Endothelial cell of umbilical vein (primary cell): ENCODE data around the gene ASB10. TPM values are rescaled to one million over a fixed set of nuclear protein-coding genes. Genes with fewer than 3 reads are reported as not detected.

ENCODE experiments used
- BruUV-seq: library from RNA; stranded (reverse); fragments of 400-500 nt; replicated peaks from 2 replicates; lab custom pipeline; 2021; lab: Mats Ljungman, UMichigan
- CTCF ChIA-PET: fragments of 300-600, 350-600 bp; sonication (Branson Sonifier 250); formaldehyde crosslinking; loops from one replicate; lab custom pipeline; 2021; ENCODE audit warnings: antibody characterized with exemption, inconsistent platforms; lab: Charles Lee
- POLR2A ChIA-PET: fragments of 300-600, 350-600 bp; sonication (Branson Sonifier 250); formaldehyde crosslinking; loops from one replicate; lab custom pipeline; 2021; ENCODE audit warnings: antibody characterized with exemption, inconsistent platforms; lab: Charles Lee
- DNase-seq: peaks from one replicate; pipeline ENCODE4 v3.0.0-alpha.2; 2011; ENCODE audit warnings: low read depth, low spot score
- FAIRE-seq: peaks from 2 replicates; lab custom pipeline; 2011; peaks lifted over from hg19 to GRCh38; lab: Jason Lieb, UNC
- H2AFZ ChIP-seq: 2 replicates; pipeline ENCODE4 v1.6.0; 2012; ENCODE audit warnings: low read depth, low read length, control low read depth, inconsistent platforms
- H3K27ac ChIP-seq: 2 replicates; pipeline ENCODE4 v1.5.1; 2011; ENCODE audit warnings: low read depth, mild to moderate bottlenecking, control low read depth, low read length, moderate library complexity; ENCODE audit not compliant: insufficient read depth
- H3K27me3 ChIP-seq, 2 experiments: 2 replicates each; pipeline versions ENCODE4 v1.6.0 to v1.6.1; 2011; ENCODE audit warnings: low read length in 2 of 2, mixed read lengths in 1 of 2; ENCODE audit not compliant: control insufficient read depth in 2 of 2, insufficient read depth in 2 of 2
- H3K36me3 ChIP-seq, 2 experiments: 2 replicates in 1 of 2; 3 replicates in 1 of 2; pipeline ENCODE4 v1.5.1; 2011; ENCODE audit warnings: low read length in 2 of 2, mild to moderate bottlenecking in 1 of 2, moderate library complexity in 1 of 2; ENCODE audit not compliant: control insufficient read depth in 2 of 2, insufficient read depth in 2 of 2; ENCODE audit errors: extremely low read depth in 1 of 2
- H3K4me1 ChIP-seq: 3 replicates; pipeline ENCODE4 v1.5.1; 2011; ENCODE audit warnings: mild to moderate bottlenecking, low read length; ENCODE audit not compliant: control insufficient read depth, insufficient read depth; ENCODE audit errors: extremely low read depth
- H3K4me2 ChIP-seq: 2 replicates; pipeline ENCODE4 v1.6.1; 2011; ENCODE audit warnings: low read length, control low read depth, mixed read lengths; ENCODE audit not compliant: insufficient read depth
- H3K4me3 ChIP-seq, 3 experiments: fragments of 200-600 bp in 1 of 3; sonication (generic), shearing (Covaris generic) in 1 of 3; replicated peaks in 1 of 3; 2 replicates each; pipeline ENCODE4 v1.5.1; 2011 to 2016; ENCODE audit warnings: control low read depth in 3 of 3, low read length in 3 of 3, mild to moderate bottlenecking in 2 of 3, inconsistent platforms in 1 of 3, low read depth in 1 of 3, moderate library complexity in 1 of 3; ENCODE audit not compliant: insufficient read depth in 1 of 3
- H3K79me2 ChIP-seq: 2 replicates; pipeline ENCODE4 v1.6.0; 2012; ENCODE audit warnings: low read length, inconsistent platforms; ENCODE audit not compliant: control insufficient read depth, insufficient read depth
- H3K9ac ChIP-seq: replicated peaks from 2 replicates; pipeline ENCODE3; 2011; ENCODE audit warnings: low read length, control low read depth; ENCODE audit not compliant: insufficient read depth; ENCODE audit errors: extremely low read depth
- H3K9me1 ChIP-seq: replicated peaks from 3 replicates; pipeline ENCODE4 v1.6.0; 2011; ENCODE audit warnings: mild to moderate bottlenecking, low read length; ENCODE audit not compliant: control insufficient read depth, insufficient read depth; ENCODE audit errors: extremely low read depth
- H3K9me3 ChIP-seq: replicated peaks from 2 replicates; pipeline ENCODE4 v1.5.1; 2012; ENCODE audit warnings: low read length, inconsistent platforms; ENCODE audit not compliant: control insufficient read depth, insufficient read depth
- H4K20me1 ChIP-seq: replicated peaks from 2 replicates; pipeline ENCODE3; 2011; ENCODE audit warnings: mild to moderate bottlenecking, low read length; ENCODE audit not compliant: control insufficient read depth, insufficient read depth; ENCODE audit errors: extremely low read depth
- CTCF ChIP-seq, 2 donors: IDR thresholded peaks; 1 replicate in 1 of 2; 2 replicates in 1 of 2; pipeline ENCODE4 v1.5.1; 2011; ENCODE audit warnings: low read length in 2 of 2, mild to moderate bottlenecking in 2 of 2, moderate library complexity in 2 of 2, control low read depth in 1 of 2, inconsistent platforms in 1 of 2, low read depth in 1 of 2; ENCODE audit not compliant: insufficient read depth in 1 of 2; ENCODE audit errors: extremely low read depth in 1 of 2
- EZH2 ChIP-seq: IDR thresholded peaks from 2 replicates; pipeline ENCODE4 v1.6.1; 2012; ENCODE audit warnings: borderline replicate concordance, low read depth, mild to moderate bottlenecking, moderate library complexity, low read length, inconsistent platforms; ENCODE audit not compliant: severe bottlenecking
- GATA2 ChIP-seq: IDR thresholded peaks from 2 replicates; pipeline ENCODE4 v1.7.0; 2011; ENCODE audit warnings: low read depth, mild to moderate bottlenecking, moderate library complexity, mixed read lengths, low read length; ENCODE audit not compliant: insufficient read length, insufficient read depth
- JUN ChIP-seq: IDR thresholded peaks from 2 replicates; pipeline ENCODE4 v1.6.1; 2011; ENCODE audit warnings: borderline replicate concordance, low read depth; ENCODE audit not compliant: insufficient read length, insufficient read depth
- MYC ChIP-seq: IDR thresholded peaks from one replicate; pipeline ENCODE4 v1.6.1; 2011; ENCODE audit warnings: mild to moderate bottlenecking, low read depth, low read length
- POLR2A ChIP-seq: IDR thresholded peaks from 2 replicates; pipeline ENCODE4 v1.6.1; 2012; ENCODE audit warnings: low read depth, mild to moderate bottlenecking, control low read depth, low read length
- dilution Hi-C: fragments of 300-500 bp; cut with MboI; formaldehyde crosslinking; loops from one replicate; pipeline ENCODE4 v1.15.0; 2019; ENCODE audit warnings: low sequenced_read_pairs; ENCODE audit not compliant: extremely low pct_ligation_motif_present
- intact Hi-C: fragments of 100-400 bp; cut with micrococcal nuclease; formaldehyde crosslinking; loops from one replicate; pipeline ENCODE4 v1.10.0; 2022
- polyA plus RNA-seq, 4 experiments: library from polyadenylated mRNA; depleted of rRNA in 3 of 4; stranded (reverse) in 3 of 4; unstranded in 1 of 4; fragments of >200 nt; gene quantifications; 2 replicates each; pipeline versions ENCODE4 v1.2.1 to v1.2.3, GENCODE V29; 2011 to 2012; ENCODE audit warnings: missing spikeins in 1 of 4
- total RNA-seq: library from RNA; stranded (reverse); gene quantifications from 2 replicates; pipeline ENCODE4 v1.2.3, GENCODE V29; 2021
- TF ChIP-seq, protein P1 (sequence below): IDR thresholded peaks from 2 replicates; pipeline ENCODE4 v1.6.1; 2011; ENCODE audit not compliant: insufficient read depth, insufficient read length

The ASB10 gene
- total and polyA plus RNA-seq, 2 donors (not counting 3 experiments of a cell fraction or from before 2014, with no cell fraction given), result not detected

DNA sequence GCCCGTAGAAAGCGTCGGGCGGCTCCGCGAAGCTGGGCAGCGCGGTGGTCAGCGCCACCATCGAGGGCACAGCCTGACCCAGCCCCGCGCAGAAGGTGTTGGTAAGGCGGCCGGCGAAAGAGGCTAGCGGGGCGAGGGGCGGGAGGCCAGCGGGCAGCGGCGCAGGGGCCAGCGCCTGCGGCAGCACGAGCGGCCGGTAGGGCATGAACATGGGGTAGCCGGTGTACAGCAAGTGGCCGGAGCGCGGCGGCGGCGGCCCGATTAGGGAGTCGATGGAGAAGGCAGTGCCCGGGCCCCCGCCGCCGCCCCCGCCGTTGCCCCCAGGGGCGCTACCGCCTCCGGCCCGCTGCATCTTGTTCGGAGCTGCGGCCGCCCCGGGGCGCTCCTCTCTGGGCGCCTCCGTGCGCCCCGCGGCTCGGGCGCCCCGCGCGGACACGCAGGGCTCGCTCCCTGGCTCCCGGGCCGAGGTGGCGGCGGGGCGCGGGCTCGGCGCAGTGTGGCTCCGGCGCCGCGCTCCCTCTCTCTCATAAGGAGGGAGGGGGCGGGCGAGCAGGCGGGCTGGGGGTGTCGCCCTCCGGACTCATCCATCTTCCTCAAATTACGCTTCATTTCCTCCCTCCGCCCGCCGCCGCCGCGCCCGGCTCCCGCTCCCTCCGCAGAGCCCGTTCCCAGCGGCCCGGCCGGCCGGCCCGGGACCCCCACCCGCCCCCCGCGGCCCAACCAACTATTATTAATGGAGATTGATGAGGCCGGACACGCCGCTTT is 19.7 kb downstream of the ASB10 start, which contains the start of gene GBX1:
Gene GBX1, minus strand, starts transcription at position 498 of the 765 bp plus-strand sequence. Its CDS starts 146 bp downstream, at position 352.
- dilution Hi-C loops, result no loop called here
- Histone ChIP-seq H3K36me3 (no peaks in the 10 kb centered on the region), H3K4me3 (peak within 1 kb of the TSS; percentile 16 to 29 (median 26)), H4K20me1 (no peaks in the 10 kb centered on the region), H2AFZ (peak within 1 kb of the TSS; percentile 58), H3K27me3 (peaks cover 45 to 67% of the 10 kb centered on the region in 2 experiments), H3K9me1 (no peaks in the 10 kb centered on the region), H3K27ac (no peak within 1 kb of the TSS), H3K9ac (no peak within 1 kb of the TSS), H3K79me2 (no peaks in the 10 kb centered on the region), H3K4me1 (peaks cover 6% of the 10 kb centered on the region), H3K4me2 (peak within 1 kb of the TSS; percentile 65), H3K9me3 (no peaks in the 10 kb centered on the region)
- intact Hi-C loops, result no loop called here
- no peak for DNase-seq
- no TSS peak for BruUV-seq
- FAIRE-seq, result no peak
- ChIA-PET CTCF (interaction anchor here (0.9 to 1.4 kb wide), 6 partner anchors 10 to 43 kb away, joined by 3 to 5 read pairs (median 4); no protein-coding TSS in a partner anchor), POLR2A (no interaction called here)
- TF ChIP-seq MYC, result no peak
- peak in 1 of 2 donors; percentile 35 for TF ChIP-seq CTCF (IDR thresholded peaks at IDR 0.05; ENCODE audit: extremely low read depth in 1 of 2, insufficient read depth in 1 of 2, low read depth in 1 of 2, low read length in 2 of 2)
- no peak for TF ChIP-seq GATA2
- peak; percentile 100 for TF ChIP-seq EZH2
- no peak for TF ChIP-seq POLR2A
- TF ChIP-seq, protein P1, sequence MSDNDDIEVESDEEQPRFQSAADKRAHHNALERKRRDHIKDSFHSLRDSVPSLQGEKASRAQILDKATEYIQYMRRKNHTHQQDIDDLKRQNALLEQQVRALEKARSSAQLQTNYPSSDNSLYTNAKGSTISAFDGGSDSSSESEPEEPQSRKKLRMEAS, result no peak
- no peak for TF ChIP-seq JUN
